K562 (cell line): Measurements from ENCODE around the gene ONECUT1. TPM values are rescaled to one million over a fixed set of nuclear protein-coding genes. Genes with fewer than 3 reads are reported as not detected.

Experiments used
- ATAC-seq: fragments of 200-7000 bp; cut with Tn5 transposase; 3 replicates; pipeline ENCODE4 v1.9.1; 2020; ENCODE audit warnings: moderate library complexity
- BruUV-seq: library from RNA; stranded (reverse); fragments of 400-500 nt; replicated peaks from 2 replicates; lab custom pipeline; 2021; lab: Mats Ljungman, UMichigan
- CTCF ChIA-PET: fragments of 300-600 bp; formaldehyde crosslinking; extraction: SDS; loops from one replicate; lab custom pipeline; 2021; ENCODE audit warnings: low intra/inter-chr PET ratio; lab: Yijun Ruan, JAX
- POLR2A ChIA-PET: fragments of 300-600, 350-650 bp; sonication (Branson Sonifier 250); formaldehyde crosslinking; extraction: SDS; loops from one replicate; lab custom pipeline; 2021; ENCODE audit warnings: antibody characterized with exemption, inconsistent platforms; lab: Yijun Ruan, JAX
- DNase-seq, 4 experiments: peaks; one replicate each; pipeline versions ENCODE4 v3.0.0 to v3.0.0-alpha.2; 2011 to 2018; ENCODE audit warnings: low spot score in 3 of 4, mixed read lengths in 3 of 4; ENCODE audit errors: extremely low read depth in 1 of 4
- FAIRE-seq: peaks from 2 replicates; lab custom pipeline; 2011; peaks lifted over from hg19 to GRCh38; lab: Jason Lieb, UNC
- H2AFZ ChIP-seq: 2 replicates; pipeline ENCODE4 v1.6.0; 2011; ENCODE audit warnings: low read depth, low read length, control low read depth, inconsistent platforms
- H3K27ac ChIP-seq: fragments of 200-600 bp; 3 replicates; pipeline ENCODE4 v1.8.0; 2011; ENCODE audit warnings: low read depth, mild to moderate bottlenecking, control low read depth, inconsistent platforms, low read length, moderate library complexity, mixed read lengths; ENCODE audit errors: extremely low read depth
- H3K27me3 ChIP-seq, 2 experiments: fragments of 300-600 bp in 1 of 2; 2 replicates in 1 of 2; 3 replicates in 1 of 2; pipeline versions ENCODE4 v1.6.0 to v1.8.0; 2011; ENCODE audit warnings: inconsistent platforms in 2 of 2, low read length in 2 of 2, mild to moderate bottlenecking in 1 of 2, mixed read lengths in 1 of 2, moderate library complexity in 1 of 2; ENCODE audit not compliant: control insufficient read depth in 2 of 2, insufficient read depth in 2 of 2
- H3K36me3 ChIP-seq: fragments of 300-600 bp; 3 replicates; pipeline ENCODE4 v1.8.0; 2011; ENCODE audit warnings: mild to moderate bottlenecking, low read length, inconsistent platforms; ENCODE audit not compliant: control insufficient read depth, insufficient read depth
- H3K4me1 ChIP-seq, 2 experiments: fragments of 200-600 bp in 1 of 2; replicated peaks in 1 of 2; 2 replicates in 1 of 2; 3 replicates in 1 of 2; pipeline versions ENCODE4 v1.5.1 to v1.8.0; 2011; ENCODE audit warnings: inconsistent platforms in 2 of 2, low read length in 2 of 2, mild to moderate bottlenecking in 1 of 2, mixed read lengths in 1 of 2, moderate library complexity in 1 of 2; ENCODE audit not compliant: control insufficient read depth in 2 of 2, insufficient read depth in 2 of 2
- H3K4me2 ChIP-seq: 2 replicates; pipeline ENCODE4 v1.6.1; 2011; ENCODE audit warnings: low read length, control low read depth, inconsistent platforms, mixed read lengths; ENCODE audit not compliant: insufficient read depth
- H3K4me3 ChIP-seq: fragments of 200-600 bp; sonication (generic), shearing (Covaris generic); 2 replicates; pipeline ENCODE4 v1.5.1; 2016; ENCODE audit warnings: control low read depth, inconsistent platforms
- H3K79me2 ChIP-seq: fragments of 200-600 bp; 3 replicates; pipeline ENCODE4 v1.8.0; 2011; ENCODE audit warnings: low read length, inconsistent platforms; ENCODE audit not compliant: control insufficient read depth, insufficient read depth
- H3K9ac ChIP-seq, 2 experiments: 2 replicates each; pipeline versions ENCODE4 v1.6.0 to v1.6.1; 2011; ENCODE audit warnings: low read depth in 2 of 2, low read length in 2 of 2, control low read depth in 1 of 2, inconsistent platforms in 1 of 2, mild to moderate bottlenecking in 1 of 2, mixed read lengths in 1 of 2; ENCODE audit not compliant: insufficient read depth in 1 of 2
- H3K9me1 ChIP-seq: one replicate; pipeline ENCODE4 v1.6.0; 2011; ENCODE audit warnings: inconsistent platforms, mild to moderate bottlenecking, low read length, moderate library complexity; ENCODE audit not compliant: control insufficient read depth, insufficient read depth
- H3K9me3 ChIP-seq: replicated peaks from 2 replicates; pipeline ENCODE4 v1.5.1; 2011; ENCODE audit warnings: low read depth, low read length, inconsistent platforms; ENCODE audit not compliant: control insufficient read depth, insufficient read depth
- H4K20me1 ChIP-seq: replicated peaks from 2 replicates; pipeline ENCODE4 v1.6.1; 2011; ENCODE audit warnings: low read length, inconsistent platforms, mixed read lengths; ENCODE audit not compliant: control insufficient read depth, insufficient read depth
- BMI1 ChIP-seq: fragments of 150-350 bp; IDR thresholded peaks from 2 replicates; pipeline ENCODE4 v1.6.1; 2014; ENCODE audit warnings: low read length
- CBX5 ChIP-seq: IDR thresholded peaks from 2 replicates; pipeline ENCODE4 v1.6.1; 2014; ENCODE audit warnings: low read depth, borderline replicate concordance
- MTA3 ChIP-seq: fragments of 450-650 bp; formaldehyde crosslinking; IDR thresholded peaks from 2 replicates; pipeline ENCODE4 v1.6.1; 2017; ENCODE audit warnings: mild to moderate bottlenecking, borderline replicate concordance
- PTBP1 ChIP-seq: fragments of 200-400 bp; formaldehyde crosslinking; IDR thresholded peaks from 2 replicates; pipeline ENCODE4 v1.6.1; 2017; ENCODE audit warnings: low read depth, low read length
- SNIP1 ChIP-seq: fragments of 450-650 bp; IDR thresholded peaks from 2 replicates; pipeline ENCODE4 v1.7.1; 2017; ENCODE audit warnings: low read depth, mild to moderate bottlenecking
- TEAD4 ChIP-seq, 2 experiments: sonication (generic) in 1 of 2; formaldehyde crosslinking in 1 of 2; IDR thresholded peaks; 2 replicates each; pipeline versions ENCODE4 v1.6.1 to v1.8.0; 2012 to 2022; ENCODE audit warnings: borderline replicate concordance in 1 of 2, inconsistent platforms in 1 of 2, low read length in 1 of 2, mild to moderate bottlenecking in 1 of 2, missing genetic modification reagents in 1 of 2
- XRCC5 ChIP-seq: fragments of 200-400 bp; formaldehyde crosslinking; IDR thresholded peaks from 2 replicates; pipeline ENCODE4 v1.6.1; 2017; ENCODE audit warnings: low read depth, mild to moderate bottlenecking, low read length
- YBX1 ChIP-seq: fragments of 450-650 bp; IDR thresholded peaks from 2 replicates; pipeline ENCODE4 v1.7.1; 2016; ENCODE audit warnings: mild to moderate bottlenecking
- ZNF23 ChIP-seq: fragments of 250-450 bp; sonication (Bioruptor Pico); IDR thresholded peaks from 2 replicates; pipeline ENCODE4 v1.4.0; 2020; ENCODE audit warnings: mild to moderate bottlenecking
- ZNF589 ChIP-seq: fragments of 200-800 bp; sonication (Bioruptor generic); IDR thresholded peaks from 2 replicates; pipeline ENCODE4 v1.6.1; 2016; ENCODE audit warnings: low read depth, missing genetic modification characterization, missing compliant biosample characterization
- WGBS: fragments of 100-300 bp; shearing (Covaris generic); methylation state at CpG from one replicate; pipeline ENCODE4 v1.1.6; 2016; ENCODE audit warnings: low coverage, mixed read lengths; ENCODE audit not compliant: insufficient coverage; ENCODE audit errors: missing lambda C conversion rate; 5-methylcytosine and 5-hydroxymethylcytosine counted together
- in situ Hi-C: fragments of 300-500 bp; cut with MboI; formaldehyde crosslinking; loops from 4 replicates; pipeline ENCODE4 v1.15.0; 2018; ENCODE audit warnings: inconsistent platforms, mixed read lengths
- intact Hi-C: fragments of 100-400 bp; cut with micrococcal nuclease; formaldehyde crosslinking; loops from 2 replicates; pipeline ENCODE4 v1.14.2; 2022
- polyA plus RNA-seq, 8 experiments: library from polyadenylated mRNA; depleted of rRNA in 4 of 8; stranded (reverse) in 5 of 8; unstranded in 3 of 8; fragments of >200 nt; fragmentation: Nextera tagmentation in 2 of 8; fragmentation: Illumina TruSeq in 1 of 8; extraction: Ambion mirVana in 2 of 8; extraction: Trizol in 1 of 8; gene quantifications; 2 replicates each; pipeline versions ENCODE4 v1.2.1 to v1.2.3, GENCODE V29; 2011 to 2014; ENCODE audit warnings: inconsistent platforms in 1 of 8, missing spikeins in 1 of 8
- total RNA-seq, 7 experiments: library from RNA; depleted of rRNA in 6 of 7; stranded (reverse); fragments of >200 nt in 6 of 7; fragmentation: Illumina TruSeq in 2 of 7; extraction: Trizol in 2 of 7; gene quantifications; 2 replicates each; pipeline versions ENCODE4 v1.2.1 to v1.2.3, GENCODE V29; 2011 to 2021; ENCODE audit warnings: low replicate concordance in 1 of 7
- TF ChIP-seq, protein P1 (sequence below), 2 experiments: fragments of 450-650 bp in 1 of 2; sonication (generic) in 1 of 2; formaldehyde crosslinking in 1 of 2; IDR thresholded peaks; 2 replicates each; pipeline versions ENCODE4 v1.7.1 to v1.9.0; 2016 to 2022; ENCODE audit warnings: inconsistent platforms in 1 of 2, mild to moderate bottlenecking in 1 of 2, missing genetic modification reagents in 1 of 2

Gene ONECUT1
- total and polyA plus RNA-seq, 9 of the 15 experiments (the other 6 are each of a cell fraction or from before 2014, with no cell fraction given) = not detected

DNA sequence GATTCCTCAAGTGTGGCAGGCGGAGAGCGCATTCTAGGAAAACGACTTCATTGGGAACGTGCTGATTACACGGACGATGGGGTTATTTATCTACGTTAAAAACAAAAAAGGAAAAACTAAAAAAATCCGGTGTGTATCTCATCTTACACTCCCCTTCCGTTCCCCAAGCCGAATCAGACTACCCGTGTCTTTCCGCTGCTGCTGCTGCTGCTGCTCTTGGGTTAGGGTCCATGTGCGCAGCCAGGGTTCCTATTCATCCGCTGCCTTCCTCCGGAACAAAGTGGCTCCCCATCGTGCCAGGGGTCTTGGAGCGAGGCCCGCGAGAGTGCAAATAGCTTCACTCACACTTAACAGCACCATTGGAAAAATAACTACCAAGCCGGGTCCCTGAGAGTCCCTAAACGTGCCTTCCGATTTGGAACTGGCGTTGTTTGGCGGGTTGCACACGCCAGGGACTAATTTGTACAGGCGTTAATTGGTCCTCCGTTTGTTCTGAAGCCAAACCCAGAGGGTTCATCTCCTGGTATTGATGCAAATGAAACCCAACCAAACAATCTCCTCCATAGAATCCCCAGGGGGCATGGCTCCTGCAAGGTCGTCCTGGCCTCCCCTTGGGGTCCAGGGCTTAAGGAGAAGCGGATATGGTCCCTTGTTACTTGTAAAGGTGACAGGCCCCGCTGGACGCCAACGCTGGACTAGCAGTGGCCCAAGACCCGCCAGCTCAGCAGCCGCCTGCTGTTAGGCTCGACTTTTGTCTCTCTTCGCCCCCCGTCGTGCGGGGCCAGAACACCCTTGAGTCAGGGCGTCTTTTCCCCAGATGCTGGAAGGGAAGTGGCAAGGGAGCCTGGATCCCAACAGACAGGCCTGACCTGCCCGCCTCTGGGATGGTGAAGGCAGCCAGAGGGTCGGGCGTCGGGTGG, 11.0 kb upstream of the ONECUT1 start:
- no peak for ATAC-seq
- H4K20me1 ChIP-seq = 0 out of 2 replicates have a peak, but pooled peaks cover 2% of the 10 kb centered on the region
- ChIA-PET POLR2A (interaction anchor here (1.3 kb wide), 1 partner anchor 8 kb away, joined by 3 read pairs; no protein-coding TSS in a partner anchor), CTCF (no interaction called here)
- in situ Hi-C loops = no loop called here
- H3K79me2 ChIP-seq = no peaks in the 10 kb centered on the region
- BruUV-seq = no TSS peak
- no peak for FAIRE-seq
- no peak overlapping the region for H2AFZ ChIP-seq
- H3K4me3 ChIP-seq = no peak overlapping the region
- intact Hi-C loops = no loop called here
- H3K27me3 ChIP-seq = peaks cover 38 to 73% of the 10 kb centered on the region in 2 experiments; a peak in 3 of 5 replicates
- H3K27ac ChIP-seq = no peak overlapping the region
- no peaks in the 10 kb centered on the region for H3K36me3 ChIP-seq
- H3K9me3 ChIP-seq = no peaks in the 10 kb centered on the region
- no peak overlapping the region for H3K4me2 ChIP-seq
- WGBS = 2% methylated on average over 41 of the region's 44 CpGs
- no peaks in the 10 kb centered on the region for H3K9me1 ChIP-seq
- no peak for DNase-seq
- H3K4me1 ChIP-seq = peaks cover 0 to 15% of the 10 kb centered on the region in 2 experiments; a peak in 1 of 5 replicates
- H3K9ac ChIP-seq = no peak overlapping the region
- TF ChIP-seq BMI1 = no peak
- TF ChIP-seq XRCC5 = no peak
- no peak for TF ChIP-seq TEAD4 (IDR thresholded peaks at IDR 0.05; ENCODE audit: low read length)
- no peak for TF ChIP-seq TEAD4 (CRISPR knock-in tag; IDR thresholded peaks at IDR 0.05; ENCODE audit: borderline replicate concordance)
- TF ChIP-seq PTBP1 = no peak
- TF ChIP-seq ZNF23 (CRISPR knock-in tag) = no peak
- no peak for TF ChIP-seq CBX5
- TF ChIP-seq ZNF589 (CRISPR knock-in tag) = no peak
- no peak for TF ChIP-seq YBX1
- no peak for TF ChIP-seq SNIP1
- no peak for TF ChIP-seq MTA3
- TF ChIP-seq, protein P1, sequence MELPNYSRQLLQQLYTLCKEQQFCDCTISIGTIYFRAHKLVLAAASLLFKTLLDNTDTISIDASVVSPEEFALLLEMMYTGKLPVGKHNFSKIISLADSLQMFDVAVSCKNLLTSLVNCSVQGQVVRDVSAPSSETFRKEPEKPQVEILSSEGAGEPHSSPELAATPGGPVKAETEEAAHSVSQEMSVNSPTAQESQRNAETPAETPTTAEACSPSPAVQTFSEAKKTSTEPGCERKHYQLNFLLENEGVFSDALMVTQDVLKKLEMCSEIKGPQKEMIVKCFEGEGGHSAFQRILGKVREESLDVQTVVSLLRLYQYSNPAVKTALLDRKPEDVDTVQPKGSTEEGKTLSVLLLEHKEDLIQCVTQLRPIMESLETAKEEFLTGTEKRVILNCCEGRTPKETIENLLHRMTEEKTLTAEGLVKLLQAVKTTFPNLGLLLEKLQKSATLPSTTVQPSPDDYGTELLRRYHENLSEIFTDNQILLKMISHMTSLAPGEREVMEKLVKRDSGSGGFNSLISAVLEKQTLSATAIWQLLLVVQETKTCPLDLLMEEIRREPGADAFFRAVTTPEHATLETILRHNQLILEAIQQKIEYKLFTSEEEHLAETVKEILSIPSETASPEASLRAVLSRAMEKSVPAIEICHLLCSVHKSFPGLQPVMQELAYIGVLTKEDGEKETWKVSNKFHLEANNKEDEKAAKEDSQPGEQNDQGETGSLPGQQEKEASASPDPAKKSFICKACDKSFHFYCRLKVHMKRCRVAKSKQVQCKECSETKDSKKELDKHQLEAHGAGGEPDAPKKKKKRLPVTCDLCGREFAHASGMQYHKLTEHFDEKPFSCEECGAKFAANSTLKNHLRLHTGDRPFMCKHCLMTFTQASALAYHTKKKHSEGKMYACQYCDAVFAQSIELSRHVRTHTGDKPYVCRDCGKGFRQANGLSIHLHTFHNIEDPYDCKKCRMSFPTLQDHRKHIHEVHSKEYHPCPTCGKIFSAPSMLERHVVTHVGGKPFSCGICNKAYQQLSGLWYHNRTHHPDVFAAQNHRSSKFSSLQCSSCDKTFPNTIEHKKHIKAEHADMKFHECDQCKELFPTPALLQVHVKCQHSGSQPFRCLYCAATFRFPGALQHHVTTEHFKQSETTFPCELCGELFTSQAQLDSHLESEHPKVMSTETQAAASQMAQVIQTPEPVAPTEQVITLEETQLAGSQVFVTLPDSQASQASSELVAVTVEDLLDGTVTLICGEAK (IDR thresholded peaks at IDR 0.05) = no peak
- TF ChIP-seq, protein P1 (CRISPR knock-in tag; IDR thresholded peaks at IDR 0.05) = no peak
